Lower lobe of right lung (tissue), 2 donors: ENCODE measurements around the gene SLC25A17. TPM values are rescaled to one million over a fixed set of nuclear protein-coding genes. Genes with fewer than 3 reads are reported as not detected.
A peak's percentile ranks its signal among the peaks of the same experiment; 100 is the strongest.

Source experiments
- ATAC-seq, 2 donors: fragments of 200-7000 bp; cut with Tn5 transposase; one replicate each; pipeline ENCODE4 v1.9.1; 2020 to 2022; ENCODE audit warnings: mild to moderate bottlenecking in 2 of 2, moderate library complexity in 2 of 2
- DNase-seq: peaks from one replicate; pipeline ENCODE4 v3.0.0-alpha.2; 2020
- H3K27ac ChIP-seq: fragments of 200-600 bp; one replicate; pipeline ENCODE4 v1.8.0; 2022
- H3K27me3 ChIP-seq: fragments of 200-600 bp; one replicate; pipeline ENCODE4 v1.8.0; 2022; ENCODE audit warnings: low read depth
- H3K36me3 ChIP-seq: fragments of 200-600 bp; one replicate; pipeline ENCODE4 v1.8.0; 2022; ENCODE audit warnings: mild to moderate bottlenecking
- H3K4me1 ChIP-seq: fragments of 200-600 bp; one replicate; pipeline ENCODE4 v1.8.0; 2022
- H3K4me3 ChIP-seq: fragments of 200-600 bp; one replicate; pipeline ENCODE4 v1.8.0; 2022; ENCODE audit warnings: mild to moderate bottlenecking
- H3K9me3 ChIP-seq: fragments of 200-600 bp; one replicate; pipeline ENCODE4 v1.8.0; 2022
- intact Hi-C: fragments of 100-400 bp; cut with DNase I; formaldehyde crosslinking; loops from one replicate; pipeline ENCODE4 v1.11.0; 2022
- total RNA-seq: library from RNA; stranded (reverse); fragmentation: NEBNext Ultra II Directional; extraction: Animal tissue kit (Norgen Biotek cat#: 25700); gene quantifications from one replicate; pipeline ENCODE4 v1.2.1, GENCODE V29; 2021
- TF ChIP-seq, protein P1 (sequence below): fragments of 200-600 bp; IDR thresholded peaks from one replicate; pipeline ENCODE4 v1.8.0; 2022; ENCODE audit warnings: antibody characterized with exemption, mild to moderate bottlenecking
- donor health status: DM: no; HTN: yes; CAD: no; lungs with severe emphysema.

The SLC25A17 gene
- total RNA-seq, 1 donor from 2014 or later, result 11.9 TPM

DNA sequence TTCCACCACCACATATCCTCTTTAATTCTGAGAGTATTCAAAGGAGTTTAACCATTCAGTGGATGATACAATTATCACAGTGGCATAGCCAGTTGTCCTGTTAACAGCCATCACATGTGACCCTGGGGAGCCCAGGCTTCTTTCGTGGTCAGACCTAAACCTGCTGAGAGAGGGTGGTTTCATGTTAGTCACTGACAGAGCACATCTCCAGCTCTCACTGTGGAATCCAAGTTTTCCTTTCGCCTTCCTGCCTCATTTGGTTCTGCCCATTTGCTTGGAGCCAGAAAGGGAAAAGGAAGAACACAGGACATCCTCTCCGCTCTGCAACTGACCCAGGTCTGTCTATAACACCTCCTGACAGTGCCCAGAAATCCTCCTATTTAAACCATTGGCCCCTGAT, 79.4 kb downstream of the SLC25A17 start:
- no peak for ATAC-seq
- intact Hi-C loops, result no loop called here
- TF ChIP-seq, protein P1, sequence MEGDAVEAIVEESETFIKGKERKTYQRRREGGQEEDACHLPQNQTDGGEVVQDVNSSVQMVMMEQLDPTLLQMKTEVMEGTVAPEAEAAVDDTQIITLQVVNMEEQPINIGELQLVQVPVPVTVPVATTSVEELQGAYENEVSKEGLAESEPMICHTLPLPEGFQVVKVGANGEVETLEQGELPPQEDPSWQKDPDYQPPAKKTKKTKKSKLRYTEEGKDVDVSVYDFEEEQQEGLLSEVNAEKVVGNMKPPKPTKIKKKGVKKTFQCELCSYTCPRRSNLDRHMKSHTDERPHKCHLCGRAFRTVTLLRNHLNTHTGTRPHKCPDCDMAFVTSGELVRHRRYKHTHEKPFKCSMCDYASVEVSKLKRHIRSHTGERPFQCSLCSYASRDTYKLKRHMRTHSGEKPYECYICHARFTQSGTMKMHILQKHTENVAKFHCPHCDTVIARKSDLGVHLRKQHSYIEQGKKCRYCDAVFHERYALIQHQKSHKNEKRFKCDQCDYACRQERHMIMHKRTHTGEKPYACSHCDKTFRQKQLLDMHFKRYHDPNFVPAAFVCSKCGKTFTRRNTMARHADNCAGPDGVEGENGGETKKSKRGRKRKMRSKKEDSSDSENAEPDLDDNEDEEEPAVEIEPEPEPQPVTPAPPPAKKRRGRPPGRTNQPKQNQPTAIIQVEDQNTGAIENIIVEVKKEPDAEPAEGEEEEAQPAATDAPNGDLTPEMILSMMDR, result no peak
- Histone ChIP-seq H3K9me3 (no peaks in the 10 kb centered on the region), H3K36me3 (no peaks in the 10 kb centered on the region), H3K4me3 (no peak overlapping the region), H3K27ac (no peak overlapping the region), H3K4me1 (no peaks in the 10 kb centered on the region), H3K27me3 (no peaks in the 10 kb centered on the region)
- DNase-seq, result no peak

DNA sequence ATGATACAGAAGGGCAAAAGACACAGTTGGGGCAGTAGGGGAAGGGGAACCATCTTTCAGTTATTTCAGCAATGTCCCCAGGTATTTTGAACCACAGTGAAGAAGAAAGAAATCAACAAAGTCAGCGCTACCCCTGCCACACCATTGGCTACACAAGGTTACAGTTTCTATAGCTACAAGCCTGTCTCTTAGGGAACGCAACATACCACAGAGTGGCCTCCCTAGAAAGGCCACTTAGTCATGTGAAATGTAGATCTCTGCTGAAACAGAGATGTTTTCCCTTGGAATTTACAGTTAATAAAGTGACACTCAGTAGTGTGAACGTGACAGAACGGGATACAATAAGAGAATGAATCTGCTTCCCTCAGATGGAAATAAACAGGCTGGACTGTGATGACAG, 85.2 kb downstream of the SLC25A17 start:
- DNase-seq (no peak), ATAC-seq (no peak)
- Histone ChIP-seq H3K27me3 (no peaks in the 10 kb centered on the region), H3K36me3 (no peaks in the 10 kb centered on the region), H3K4me3 (no peak overlapping the region), H3K9me3 (no peaks in the 10 kb centered on the region), H3K4me1 (peaks cover 20% of the 10 kb centered on the region), H3K27ac (no peak overlapping the region)
- TF ChIP-seq, protein P1, result no peak
- intact Hi-C loops, result no loop called here

DNA sequence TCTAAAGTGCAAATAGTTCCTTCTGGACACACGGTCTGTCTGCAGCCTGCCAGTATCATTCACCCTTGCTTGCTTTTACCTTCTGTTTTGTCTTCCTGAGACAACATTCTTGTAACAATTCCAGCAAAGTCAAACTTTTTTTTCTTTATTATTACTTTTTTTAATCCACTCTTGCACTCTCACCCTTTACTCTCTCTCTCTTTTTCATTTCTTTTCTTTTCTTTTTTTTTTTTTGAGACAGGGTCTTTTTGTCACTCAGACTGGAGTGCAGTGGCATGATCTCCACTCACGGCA, 86.2 kb downstream of the SLC25A17 start:
- intact Hi-C loops, result no loop called here
- no peaks in the 10 kb centered on the region for H3K27me3 ChIP-seq
- H3K27ac ChIP-seq, result peak overlapping the region; percentile 48
- peaks cover 26% of the 10 kb centered on the region for H3K4me1 ChIP-seq
- no peak overlapping the region for H3K4me3 ChIP-seq
- TF ChIP-seq, protein P1, result no peak
- H3K9me3 ChIP-seq, result no peaks in the 10 kb centered on the region
- H3K36me3 ChIP-seq, result no peaks in the 10 kb centered on the region
- no peak for ATAC-seq
- DNase-seq, result no peak

DNA sequence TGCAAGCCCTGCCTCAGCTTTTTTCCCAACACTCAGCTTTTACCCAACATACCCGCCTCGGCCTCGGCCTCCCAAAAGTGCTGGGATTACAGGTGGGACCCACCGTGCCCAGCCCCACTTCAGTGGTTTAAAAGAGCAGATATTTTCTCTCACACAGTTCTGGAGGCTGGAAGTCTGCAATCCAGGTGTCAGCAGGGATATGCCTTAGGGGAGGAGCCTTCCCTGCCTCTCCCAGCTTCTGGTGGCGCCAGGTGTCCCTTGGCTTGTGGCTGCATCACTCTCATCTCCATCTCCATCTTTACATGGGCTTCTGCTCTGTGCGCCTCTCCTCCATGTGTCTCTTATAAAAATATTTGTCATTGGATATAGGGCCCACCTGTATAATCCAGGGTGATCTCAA, 89.9 kb downstream of the SLC25A17 start:
- DNase-seq (no peak), ATAC-seq (no peak)
- no peak overlapping the region for H3K27ac ChIP-seq
- no peaks in the 10 kb centered on the region for H3K27me3 ChIP-seq
- TF ChIP-seq, protein P1, result no peak
- peaks cover 26% of the 10 kb centered on the region for H3K4me1 ChIP-seq
- H3K9me3 ChIP-seq, result no peaks in the 10 kb centered on the region
- no peak overlapping the region for H3K4me3 ChIP-seq
- intact Hi-C loops, result no loop called here
- H3K36me3 ChIP-seq, result no peaks in the 10 kb centered on the region

DNA sequence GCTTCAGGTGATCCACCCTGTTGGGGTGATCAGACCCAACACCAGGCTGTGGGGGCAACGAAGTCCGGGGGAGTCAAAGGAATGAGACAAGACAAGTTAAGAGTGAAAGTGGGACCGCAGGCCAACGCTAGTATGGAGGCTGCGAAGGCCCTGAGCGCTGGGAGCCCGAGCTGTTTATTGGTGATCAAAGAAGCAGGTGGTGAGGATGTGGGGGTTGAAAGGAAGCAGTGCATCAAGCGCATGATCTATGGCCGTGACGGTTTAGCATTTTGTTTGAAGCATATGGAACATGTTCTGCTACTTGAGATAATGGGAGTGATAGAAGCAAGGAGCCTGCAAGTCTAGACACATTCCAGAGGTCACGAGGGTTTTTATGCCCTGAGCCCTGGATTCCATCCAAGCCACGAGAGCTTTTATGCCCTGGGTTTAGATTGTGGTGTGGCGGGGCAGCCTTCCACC, 90.4 kb downstream of the SLC25A17 start:
- H3K27ac ChIP-seq, result no peak overlapping the region
- ATAC-seq (peak; percentile 36 to 46), DNase-seq (peak; percentile 51)

More for the DNA sequence above, 90.4 kb downstream of the SLC25A17 start:
- TF ChIP-seq, protein P1, result no peak
- H3K27me3 ChIP-seq, result no peaks in the 10 kb centered on the region
- no peak overlapping the region for H3K4me3 ChIP-seq
- H3K4me1 ChIP-seq, result peaks cover 26% of the 10 kb centered on the region
- no peaks in the 10 kb centered on the region for H3K9me3 ChIP-seq
- no peaks in the 10 kb centered on the region for H3K36me3 ChIP-seq
- intact Hi-C loops, result no loop called here
